ENCODE results near the gene SGK1. TPM values are rescaled to one million over a fixed set of nuclear protein-coding genes. Genes with fewer than 3 reads are reported as not detected.
"Not testable (repeated sequence)": the region's sequence is repeated elsewhere in the genome, so short reads cannot be mapped to it uniquely, and the experiment has no call there.

SGK1 gene
- total RNA-seq, 2 experiments from 2014 or later = 39.7 to 41.0 TPM

DNA sequence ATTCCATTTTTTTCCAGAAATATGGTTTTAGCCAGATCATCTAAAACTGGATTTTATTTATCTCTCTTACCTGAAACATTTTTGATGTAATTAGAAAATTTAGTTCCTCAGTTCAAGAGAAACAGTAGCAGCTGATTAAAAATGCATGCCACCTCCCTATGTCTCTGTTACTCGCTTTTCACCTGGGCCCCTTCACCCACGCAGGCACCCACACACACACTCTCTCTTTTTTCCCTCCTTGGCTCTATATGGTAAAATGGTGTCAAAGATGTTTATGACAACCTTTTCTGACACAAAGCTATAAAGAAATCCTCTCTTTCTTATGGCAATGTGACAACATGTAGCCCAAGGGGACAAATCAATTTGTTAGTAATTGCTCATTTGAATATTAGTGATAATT lies 5.8 kb upstream of the SGK1 start:
- Mint-ChIP-seq H3K4me3 (no peak overlapping the region), H3K27ac (no peak overlapping the region), H3K4me1 (ENCODE audit: low read depth) (peaks cover 6% of the 10 kb centered on the region), H3K9me3 (peaks cover 13% of the 10 kb centered on the region), H3K27me3 (peaks cover 5% of the 10 kb centered on the region), H3K36me3 (no peaks in the 10 kb centered on the region)
- peak; percentile 18 for DNase-seq
- POLR2A ChIA-PET = no interaction called here
- intact Hi-C loops (cut with micrococcal nuclease) = no loop called here
- CTCF ChIA-PET = interaction anchor here (0.7 kb wide), 1 partner anchor 12 kb away, joined by 3 read pairs; no protein-coding TSS in a partner anchor

DNA sequence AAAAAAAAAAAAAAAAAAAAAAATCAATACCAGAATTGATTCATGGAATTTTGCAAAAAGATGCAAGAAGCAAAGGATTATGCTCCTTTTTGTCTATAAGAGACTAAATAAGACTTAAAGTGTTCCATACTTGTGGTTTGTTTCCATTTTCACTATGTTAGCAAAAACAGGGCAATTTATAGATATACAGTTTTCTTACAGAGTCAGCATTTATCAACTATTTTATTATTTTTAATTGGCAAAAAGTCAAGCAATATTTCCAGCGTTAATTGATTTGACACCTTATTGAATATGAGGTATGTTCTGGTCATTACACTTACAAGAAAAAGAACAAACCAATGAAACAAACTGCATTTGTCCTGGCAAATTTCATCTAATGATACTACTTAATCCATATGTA lies 5.4 kb upstream of the SGK1 start:
- Mint-ChIP-seq H3K4me1 (ENCODE audit: low read depth) (peaks cover 7% of the 10 kb centered on the region), H3K27ac (no peak overlapping the region), H3K36me3 (no peaks in the 10 kb centered on the region), H3K9me3 (peaks cover 13% of the 10 kb centered on the region), H3K4me3 (no peak overlapping the region), H3K27me3 (peaks cover 6% of the 10 kb centered on the region)
- intact Hi-C loops (cut with micrococcal nuclease) = no loop called here
- ChIA-PET POLR2A (no interaction called here), CTCF (interaction anchor here (0.7 kb wide), 1 partner anchor 12 kb away, joined by 3 read pairs; no protein-coding TSS in a partner anchor)
- no peak for DNase-seq

DNA sequence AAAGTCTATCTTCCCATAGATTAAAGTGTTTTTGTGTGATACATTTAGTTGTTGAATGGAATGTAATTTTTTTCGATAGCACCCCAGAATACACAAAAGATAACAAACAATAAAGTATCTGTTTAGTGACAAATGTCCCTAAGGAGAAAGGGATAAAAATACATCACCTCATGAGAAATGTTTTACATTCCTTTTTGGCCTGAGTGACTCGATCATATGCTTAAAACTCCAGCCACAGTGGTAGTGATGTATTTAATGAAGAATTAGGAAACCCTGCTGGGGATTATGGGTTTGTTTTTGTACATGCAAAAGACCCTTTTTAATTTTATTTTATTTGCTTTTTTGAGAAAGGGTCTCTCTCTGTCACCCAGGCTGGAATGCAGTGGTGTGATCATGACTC lies 4.3 kb upstream of the SGK1 start:
- H3K4me1 Mint-ChIP-seq (ENCODE audit: low read depth) = peaks cover 10% of the 10 kb centered on the region
- H3K36me3 Mint-ChIP-seq = no peaks in the 10 kb centered on the region
- H3K27ac Mint-ChIP-seq = no peak overlapping the region
- DNase-seq = no peak
- peaks cover 10% of the 10 kb centered on the region for H3K27me3 Mint-ChIP-seq
- intact Hi-C loops (cut with micrococcal nuclease) = no loop called here
- POLR2A ChIA-PET = no interaction called here
- no peak overlapping the region for H3K4me3 Mint-ChIP-seq
- H3K9me3 Mint-ChIP-seq = peaks cover 13% of the 10 kb centered on the region
- CTCF ChIA-PET = no interaction called here

DNA sequence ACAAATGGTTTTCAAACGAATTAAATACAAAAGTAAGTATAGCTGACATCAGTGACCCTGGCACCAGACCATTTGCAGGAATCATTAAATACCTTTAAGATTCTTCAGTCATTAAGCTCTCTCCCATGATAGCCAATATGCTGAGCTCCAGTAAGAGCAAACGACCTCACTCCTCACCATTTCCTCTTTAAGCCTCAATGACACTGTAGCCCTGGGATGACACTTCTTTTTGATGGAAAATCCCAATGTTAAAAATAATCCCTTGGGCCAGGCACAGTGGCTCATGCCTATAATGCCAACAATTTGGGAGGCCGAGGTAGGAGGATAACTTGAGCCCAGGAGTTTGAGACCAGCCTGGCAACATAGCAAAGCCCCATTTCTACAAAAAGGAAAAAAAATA lies 3.3 kb upstream of the SGK1 start:
- ChIA-PET CTCF (no interaction called here), POLR2A (no interaction called here)
- H3K36me3 Mint-ChIP-seq = no peaks in the 10 kb centered on the region

DNA sequence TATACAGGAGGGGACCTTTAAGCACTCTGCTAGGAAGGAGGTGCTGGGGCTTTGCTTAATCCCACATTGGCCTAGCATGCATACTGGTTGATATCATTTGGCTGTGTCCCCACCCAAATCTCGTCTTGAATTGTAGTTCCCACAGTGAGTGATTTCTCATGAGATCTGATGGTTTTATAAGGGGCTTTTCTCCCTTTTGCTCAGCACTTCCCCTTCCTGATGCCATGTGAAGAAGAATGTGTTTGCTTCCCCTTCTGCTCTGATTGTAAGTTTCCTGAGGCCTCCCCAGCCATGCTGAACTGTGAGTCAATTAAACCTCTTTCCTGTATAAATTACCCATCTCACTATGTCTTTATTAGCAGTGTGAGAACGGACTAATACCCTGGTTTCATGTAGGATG lies 1.8 kb upstream of the SGK1 start:
- Mint-ChIP-seq H3K27me3 (peaks cover 12% of the 10 kb centered on the region), H3K4me1 (ENCODE audit: low read depth) (peaks cover 13% of the 10 kb centered on the region)
- H3K4me3 Mint-ChIP-seq; POLR2A ChIA-PET; H3K27ac Mint-ChIP-seq; H3K9me3 Mint-ChIP-seq; DNase-seq; H3K36me3 Mint-ChIP-seq; intact Hi-C loops (cut with micrococcal nuclease); CTCF ChIA-PET: not testable (repeated sequence)

More for the DNA sequence above, 3.3 kb upstream of the SGK1 start:
- Mint-ChIP-seq H3K27ac (no peak overlapping the region), H3K27me3 (peaks cover 12% of the 10 kb centered on the region), H3K4me3 (no peak overlapping the region), H3K9me3 (peaks cover 11% of the 10 kb centered on the region), H3K4me1 (ENCODE audit: low read depth) (peaks cover 13% of the 10 kb centered on the region)
- DNase-seq = no peak
- intact Hi-C loops (cut with micrococcal nuclease) = no loop called here

DNA sequence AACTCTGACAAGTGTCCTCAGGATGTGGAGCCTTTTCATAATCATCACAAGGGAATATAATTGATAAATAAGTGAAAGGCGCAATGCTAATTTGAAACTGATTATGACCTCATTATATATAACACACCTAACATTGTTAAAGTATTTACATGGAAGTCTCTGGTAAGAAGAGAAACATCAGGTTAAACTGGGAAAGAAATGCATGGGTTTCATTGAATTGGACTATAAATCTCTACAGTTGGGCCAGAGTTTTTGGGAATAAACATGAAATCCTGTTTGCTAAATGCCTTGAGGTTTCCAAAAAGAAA lies 1.0 kb upstream of the SGK1 start:
- Mint-ChIP-seq H3K4me3 (no peak overlapping the region), H3K4me1 (ENCODE audit: low read depth) (peaks cover 12% of the 10 kb centered on the region), H3K27me3 (peaks cover 12% of the 10 kb centered on the region), H3K27ac (no peak overlapping the region), H3K36me3 (no peaks in the 10 kb centered on the region), H3K9me3 (peaks cover 4% of the 10 kb centered on the region)
- DNase-seq = no peak
- ChIA-PET POLR2A (no interaction called here), CTCF (no interaction called here)
- intact Hi-C loops (cut with micrococcal nuclease) = no loop called here

DNA sequence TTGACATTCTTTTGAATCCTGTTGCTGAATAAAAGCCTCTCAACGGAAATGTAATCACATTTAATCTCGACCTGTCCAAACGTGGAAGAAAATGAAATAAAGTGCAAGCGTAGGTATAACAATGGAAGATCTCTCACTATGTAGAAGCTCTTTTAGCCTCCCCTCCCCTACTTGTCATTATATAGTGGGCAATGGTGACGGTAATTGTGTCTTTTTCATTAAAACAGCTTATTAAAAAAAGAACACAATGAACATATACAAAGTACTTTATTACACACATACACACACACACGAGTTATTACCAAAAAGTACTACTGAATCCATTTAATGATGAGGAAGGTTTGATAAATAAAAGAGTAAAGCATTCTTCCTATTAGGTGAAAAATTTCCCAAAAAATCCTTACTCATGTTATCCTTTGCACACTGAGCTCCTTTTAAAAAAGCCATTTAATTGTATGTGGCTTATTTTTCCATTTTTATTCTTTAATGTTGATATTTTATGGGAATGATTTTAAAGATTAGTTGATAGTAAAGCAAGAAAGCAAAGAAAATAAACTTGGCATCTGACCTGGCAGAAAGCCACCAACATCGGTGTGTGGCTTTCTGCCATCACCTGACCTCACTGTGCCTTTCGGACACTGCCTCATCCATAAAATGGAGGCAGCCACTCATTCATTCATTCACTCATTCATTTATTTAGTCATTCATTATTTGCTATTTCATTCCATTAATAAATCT lies 493 bp upstream of the SGK1 start:
- no peak overlapping the region for H3K27ac Mint-ChIP-seq
- DNase-seq = no peak
- H3K4me3 Mint-ChIP-seq = peak overlapping the region; percentile 73
- POLR2A ChIA-PET = interaction anchor here (0.6 to 1.5 kb wide), 3 partner anchors 12 to 119 kb away, joined by 4 read pairs; no protein-coding TSS in a partner anchor
- intact Hi-C loops (cut with micrococcal nuclease) = no loop called here
- H3K36me3 Mint-ChIP-seq = no peaks in the 10 kb centered on the region
- peaks cover 12% of the 10 kb centered on the region for H3K27me3 Mint-ChIP-seq
- CTCF ChIA-PET = interaction anchor here (1.4 to 1.8 kb wide), 2 partner anchors 30 to 139 kb away, joined by 4 to 5 read pairs; no protein-coding TSS in a partner anchor
- H3K4me1 Mint-ChIP-seq (ENCODE audit: low read depth) = peaks cover 11% of the 10 kb centered on the region
- H3K9me3 Mint-ChIP-seq = peaks cover 4% of the 10 kb centered on the region

DNA sequence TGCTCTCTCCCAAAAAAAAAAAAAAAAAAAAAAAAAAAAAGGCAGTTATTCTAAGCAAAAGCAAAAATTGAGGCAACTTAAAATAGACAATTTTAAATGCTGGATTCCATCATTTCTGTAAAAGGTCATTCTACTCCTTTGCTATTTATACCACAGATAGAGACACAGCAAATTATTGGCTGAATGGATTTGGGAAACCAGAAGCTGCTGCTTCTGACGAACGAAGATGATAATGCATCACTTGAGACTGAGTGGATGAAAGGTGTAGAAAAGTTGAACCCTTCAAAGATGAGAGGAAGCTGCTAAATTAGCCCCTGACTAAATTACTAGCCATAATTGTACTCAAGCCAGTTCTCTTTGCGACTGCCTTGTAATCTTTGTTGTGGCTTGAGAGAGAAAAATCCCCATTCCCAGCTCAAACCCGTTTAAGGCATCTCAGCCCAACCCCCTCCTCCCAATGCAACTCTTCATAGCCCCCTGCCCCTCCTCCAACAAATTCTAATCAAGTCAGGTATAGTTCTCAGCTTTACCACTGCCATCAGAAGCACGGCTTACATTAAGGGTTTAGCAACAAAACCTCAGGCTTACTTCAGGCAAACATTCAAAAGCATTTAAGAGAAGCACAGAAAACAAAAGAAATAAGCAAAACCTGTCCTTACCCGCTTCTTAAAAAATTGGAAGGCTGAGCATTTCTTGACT lies 1.0 kb downstream of the SGK1 start:
- Mint-ChIP-seq H3K4me3 (peak overlapping the region; percentile 73), H3K27me3 (peaks cover 13% of the 10 kb centered on the region), H3K36me3 (no peaks in the 10 kb centered on the region), H3K4me1 (ENCODE audit: low read depth) (peaks cover 15% of the 10 kb centered on the region), H3K27ac (no peak overlapping the region), H3K9me3 (peaks cover 4% of the 10 kb centered on the region)
- DNase-seq = no peak
- CTCF ChIA-PET = interaction anchor here (1.4 to 1.8 kb wide), 2 partner anchors 29 to 138 kb away, joined by 4 to 5 read pairs; no protein-coding TSS in a partner anchor
- POLR2A ChIA-PET = interaction anchor here (1.5 kb wide), 1 partner anchor 10 kb away, joined by 4 read pairs; no protein-coding TSS in a partner anchor
- intact Hi-C loops (cut with micrococcal nuclease) = loop anchor here (1.0 to 2.0 kb wide), 2 partner anchors 70 to 142 kb away; no protein-coding TSS in a partner anchor

DNA sequence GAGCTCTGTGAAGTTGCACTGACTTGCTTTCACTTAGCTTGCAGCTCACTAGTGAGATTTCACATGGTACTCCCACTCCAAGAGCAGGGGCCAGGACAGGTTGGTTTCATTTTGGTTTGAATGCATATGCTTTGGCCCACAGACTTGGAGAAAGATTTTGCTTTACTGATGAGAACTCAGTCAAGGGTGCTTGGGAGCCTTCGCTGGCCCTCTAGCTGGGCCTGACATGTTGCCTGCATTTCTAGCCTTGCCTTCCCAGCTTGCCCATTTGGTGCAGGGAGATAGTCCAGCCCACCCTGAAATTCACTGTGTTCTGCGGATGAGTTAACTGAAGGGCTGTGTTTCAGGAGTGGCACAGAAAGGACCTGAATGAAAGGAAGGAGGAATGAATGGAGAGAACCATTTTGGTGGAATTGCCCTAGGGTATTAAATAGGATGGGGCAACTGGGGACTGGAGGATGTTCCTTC lies 1.9 kb downstream of the SGK1 start:
- Mint-ChIP-seq H3K27me3 (peaks cover 13% of the 10 kb centered on the region), H3K36me3 (no peaks in the 10 kb centered on the region), H3K9me3 (peaks cover 4% of the 10 kb centered on the region), H3K4me1 (ENCODE audit: low read depth) (peaks cover 15% of the 10 kb centered on the region), H3K4me3 (no peak overlapping the region), H3K27ac (no peak overlapping the region)
- intact Hi-C loops (cut with micrococcal nuclease) = loop anchor here (2.0 kb wide), 1 partner anchor 141 kb away; no protein-coding TSS in a partner anchor
- ChIA-PET CTCF (no interaction called here), POLR2A (no interaction called here)
- DNase-seq = no peak

DNA sequence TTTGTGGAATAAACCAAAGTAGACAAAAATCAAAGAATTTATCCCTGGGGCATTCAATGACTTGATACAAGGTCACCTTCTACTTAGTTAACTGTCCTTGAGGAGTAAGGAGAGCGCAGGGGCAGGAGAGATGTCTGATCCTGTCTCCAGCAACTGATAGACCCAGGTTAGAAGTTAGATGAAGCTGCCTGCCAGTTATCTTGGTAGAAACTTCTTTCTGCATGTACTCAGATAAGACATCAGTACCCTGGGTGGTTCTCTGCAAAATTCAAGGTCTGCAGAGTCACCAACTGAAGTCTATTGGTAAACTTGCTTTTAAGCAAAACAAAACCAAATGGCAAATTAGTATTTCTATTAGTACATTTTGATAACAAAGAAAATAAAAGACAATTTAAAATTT lies 2.7 kb downstream of the SGK1 start:
- Mint-ChIP-seq H3K27me3 (peaks cover 13% of the 10 kb centered on the region), H3K27ac (no peak overlapping the region), H3K9me3 (peaks cover 4% of the 10 kb centered on the region), H3K36me3 (no peaks in the 10 kb centered on the region), H3K4me3 (no peak overlapping the region), H3K4me1 (ENCODE audit: low read depth) (peaks cover 15% of the 10 kb centered on the region)
- ChIA-PET CTCF (no interaction called here), POLR2A (no interaction called here)
- no peak for DNase-seq
- intact Hi-C loops (cut with micrococcal nuclease) = no loop called here

DNA sequence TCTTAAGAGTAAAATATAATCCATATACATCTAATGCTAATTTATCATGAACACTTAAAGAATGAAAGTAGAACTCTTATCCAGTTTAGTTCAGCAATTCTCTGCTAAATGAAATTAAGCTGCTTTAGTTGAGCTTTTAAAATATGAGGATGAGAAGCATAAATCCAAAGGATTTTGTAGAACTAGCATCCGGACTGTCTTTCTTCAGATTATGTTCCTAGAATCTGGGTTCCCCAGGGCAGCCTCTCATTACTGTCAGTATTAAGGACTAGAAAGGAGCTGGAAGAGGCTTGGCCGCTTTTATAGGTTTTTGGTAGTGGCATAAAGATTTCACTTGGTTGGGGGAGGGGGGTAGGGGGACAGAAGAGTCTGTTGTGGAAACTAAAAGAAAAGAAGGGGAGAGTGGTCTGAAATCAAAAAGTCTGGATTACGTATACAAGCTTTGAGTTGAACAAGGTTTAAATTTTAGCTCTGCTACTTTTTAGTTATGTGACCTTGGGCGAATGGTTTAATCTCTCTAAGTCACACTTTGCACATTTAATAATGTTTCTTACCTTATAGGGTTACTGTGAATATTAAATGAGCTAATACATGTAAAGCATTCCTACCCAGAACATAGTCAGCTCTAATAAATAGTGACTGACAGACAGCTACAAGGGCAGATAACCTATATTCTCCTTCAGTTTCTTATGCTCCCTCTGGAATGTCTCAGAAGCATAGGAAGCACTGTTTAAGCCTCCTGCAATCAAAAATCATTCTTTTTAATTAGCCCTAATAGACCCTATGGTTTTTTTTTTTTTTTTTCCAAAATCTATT lies 3.7 kb downstream of the SGK1 start:
- no peaks in the 10 kb centered on the region for H3K36me3 Mint-ChIP-seq
- peaks cover 12% of the 10 kb centered on the region for H3K27me3 Mint-ChIP-seq
- no peak overlapping the region for H3K4me3 Mint-ChIP-seq
- ChIA-PET POLR2A (no interaction called here), CTCF (interaction anchor here (0.8 kb wide), 1 partner anchor 62 kb away, joined by 3 read pairs; no protein-coding TSS in a partner anchor)
- intact Hi-C loops (cut with micrococcal nuclease) = no loop called here
- H3K9me3 Mint-ChIP-seq = no peaks in the 10 kb centered on the region
- peaks cover 15% of the 10 kb centered on the region for H3K4me1 Mint-ChIP-seq (ENCODE audit: low read depth)
- no peak for DNase-seq
- no peak overlapping the region for H3K27ac Mint-ChIP-seq

All from activated CD4-positive, alpha-beta memory T cell treated with anti-CD3 and anti-CD28 coated beads for 36 hours (primary cell).